SU-DHL-6 (cell line): ENCODE data around the gene S1PR2.

ENCODE experiments used
- H2AFZ ChIP-seq: fragments of 200-600 bp; sonication (generic); 2 replicates; pipeline ENCODE4 v1.6.1; 2014; ENCODE audit warnings: low read depth, mild to moderate bottlenecking, moderate library complexity, mixed read lengths, antibody characterized with exemption, low read length; ENCODE audit not compliant: severe bottlenecking
- H3F3A ChIP-seq: fragments of 200-600 bp; shearing (Covaris generic); 2 replicates; pipeline ENCODE4 v1.6.0; 2016; ENCODE audit warnings: antibody characterized with exemption, mild to moderate bottlenecking; ENCODE audit not compliant: insufficient read depth
- H3K27ac ChIP-seq: fragments of 200-600 bp; sonication (generic); 2 replicates; pipeline ENCODE4 v1.5.1; 2016; ENCODE audit warnings: low read depth, mild to moderate bottlenecking, low read length, moderate library complexity, mixed read lengths
- H3K27me3 ChIP-seq: fragments of 200-600 bp; sonication (generic), shearing (Covaris generic); 2 replicates; pipeline ENCODE4 v1.6.0; 2014; ENCODE audit warnings: mild to moderate bottlenecking, low read length
- H3K36me3 ChIP-seq: fragments of 200-600 bp; sonication (generic); 2 replicates; pipeline ENCODE4 v1.6.1; 2014; ENCODE audit warnings: mild to moderate bottlenecking, low read length, mixed read lengths
- H3K4me2 ChIP-seq: fragments of 300-600, 200-600 bp; shearing (Covaris generic), sonication (generic); 2 replicates; pipeline ENCODE4 v1.6.0; 2014; ENCODE audit warnings: low read length, low read depth, mild to moderate bottlenecking; ENCODE audit not compliant: poor library complexity, severe bottlenecking
- H3K4me3 ChIP-seq: fragments of 200-600 bp; sonication (generic); 2 replicates; pipeline ENCODE4 v1.5.1; 2014; ENCODE audit warnings: antibody characterized with exemption, low read length, mild to moderate bottlenecking, mixed read lengths; ENCODE audit not compliant: insufficient read depth, poor library complexity, severe bottlenecking
- H3K79me2 ChIP-seq: fragments of 200-600 bp; sonication (generic); 2 replicates; pipeline ENCODE4 v1.6.1; 2014; ENCODE audit warnings: mild to moderate bottlenecking, low read length, moderate library complexity; ENCODE audit not compliant: insufficient read depth
- H3K9ac ChIP-seq: fragments of 200-600 bp; sonication (generic); 2 replicates; pipeline ENCODE4 v1.7.0; 2014; ENCODE audit warnings: mild to moderate bottlenecking, low read length
- H3K9me2 ChIP-seq: fragments of 200-600 bp; sonication (generic); replicated peaks from 2 replicates; pipeline ENCODE4 v1.6.1; 2014; ENCODE audit warnings: low read length; ENCODE audit not compliant: insufficient read depth
- H3K9me3 ChIP-seq: fragments of 200-600 bp; sonication (generic); 2 replicates; pipeline ENCODE4 v1.6.1; 2014; ENCODE audit warnings: low read length, mixed read lengths; ENCODE audit not compliant: insufficient read depth
- H4K20me1 ChIP-seq: fragments of 200-600 bp; sonication (generic); 2 replicates; pipeline ENCODE4 v1.6.1; 2014; ENCODE audit warnings: low read depth, mild to moderate bottlenecking, antibody characterized with exemption, low read length, moderate library complexity, mixed read lengths
- EZH2phosphoT487 ChIP-seq: fragments of 200-600 bp; sonication (generic), shearing (Covaris generic); conservative IDR thresholded peaks from 2 replicates; pipeline ENCODE4 v1.6.1; 2018; ENCODE audit warnings: mild to moderate bottlenecking, antibody characterized with exemption, low read length, moderate library complexity, mixed read lengths
- TF ChIP-seq, protein P1 (sequence below): fragments of 200-600 bp; sonication (generic); IDR thresholded peaks from one replicate; pipeline ENCODE4 v1.5.1; 2017; ENCODE audit warnings: antibody characterized with exemption, mild to moderate bottlenecking, low read length, moderate library complexity; ENCODE audit not compliant: insufficient read depth, poor library complexity, severe bottlenecking

Gene S1PR2

DNA sequence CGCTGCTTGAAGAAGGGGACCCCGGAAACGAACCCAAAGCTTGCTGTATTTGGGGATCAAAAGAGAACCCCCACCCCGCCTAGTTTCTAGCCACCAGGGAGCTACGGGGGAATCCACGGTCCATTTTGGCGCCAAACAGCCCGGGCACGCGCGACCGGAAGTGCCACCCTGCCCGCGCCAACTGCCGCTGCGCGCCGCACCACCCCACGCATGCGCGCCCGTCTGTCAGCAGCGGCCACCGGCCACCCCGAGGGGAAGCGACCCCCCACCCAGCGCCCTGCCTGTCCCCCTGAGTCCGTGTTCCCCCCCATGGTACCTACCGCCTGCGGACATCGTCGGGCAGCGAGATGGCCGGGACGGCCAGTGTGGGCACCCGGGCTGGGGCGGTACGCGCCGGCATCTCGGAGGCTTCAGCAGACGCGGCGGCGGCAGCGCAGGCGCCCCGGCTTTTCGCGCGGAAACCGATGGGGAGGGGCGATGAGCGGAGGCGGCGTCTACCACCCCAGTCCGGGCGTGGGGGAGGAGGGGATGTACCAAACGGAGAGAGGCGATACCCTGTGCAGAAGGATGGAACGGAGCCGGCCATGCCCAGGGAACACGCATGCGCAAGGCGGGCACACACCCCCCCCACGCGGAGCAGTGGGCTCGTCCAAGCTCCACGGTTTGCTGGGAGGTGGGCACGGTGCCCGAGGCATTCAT is 36.5 kb downstream of the S1PR2 start, which contains the start of gene DNMT1:
TSS of gene DNMT1 (minus strand) at position 454 of the 699 bp plus-strand sequence. CDS start at position 400, 54 bp downstream.
- Histone ChIP-seq H2AFZ (peak within 1 kb of the TSS; percentile 60), H3K36me3 (peaks cover 16% of the 10 kb centered on the region), H4K20me1 (peaks cover 3% of the 10 kb centered on the region; the same call in 1 of the 2 replicates), H3K9ac (peak within 1 kb of the TSS; percentile 93), H3K27me3 (no peaks in the 10 kb centered on the region), H3F3A (peaks cover 30% of the 10 kb centered on the region), H3K9me2 (no peaks in the 10 kb centered on the region), H3K4me3 (peak within 1 kb of the TSS; percentile 68), H3K27ac (peak within 1 kb of the TSS; percentile 85), H3K9me3 (no peaks in the 10 kb centered on the region), H3K79me2 (peaks cover 59% of the 10 kb centered on the region), H3K4me2 (peak within 1 kb of the TSS; percentile 100)
- TF ChIP-seq EZH2phosphoT487, result no peak
- TF ChIP-seq, protein P1, sequence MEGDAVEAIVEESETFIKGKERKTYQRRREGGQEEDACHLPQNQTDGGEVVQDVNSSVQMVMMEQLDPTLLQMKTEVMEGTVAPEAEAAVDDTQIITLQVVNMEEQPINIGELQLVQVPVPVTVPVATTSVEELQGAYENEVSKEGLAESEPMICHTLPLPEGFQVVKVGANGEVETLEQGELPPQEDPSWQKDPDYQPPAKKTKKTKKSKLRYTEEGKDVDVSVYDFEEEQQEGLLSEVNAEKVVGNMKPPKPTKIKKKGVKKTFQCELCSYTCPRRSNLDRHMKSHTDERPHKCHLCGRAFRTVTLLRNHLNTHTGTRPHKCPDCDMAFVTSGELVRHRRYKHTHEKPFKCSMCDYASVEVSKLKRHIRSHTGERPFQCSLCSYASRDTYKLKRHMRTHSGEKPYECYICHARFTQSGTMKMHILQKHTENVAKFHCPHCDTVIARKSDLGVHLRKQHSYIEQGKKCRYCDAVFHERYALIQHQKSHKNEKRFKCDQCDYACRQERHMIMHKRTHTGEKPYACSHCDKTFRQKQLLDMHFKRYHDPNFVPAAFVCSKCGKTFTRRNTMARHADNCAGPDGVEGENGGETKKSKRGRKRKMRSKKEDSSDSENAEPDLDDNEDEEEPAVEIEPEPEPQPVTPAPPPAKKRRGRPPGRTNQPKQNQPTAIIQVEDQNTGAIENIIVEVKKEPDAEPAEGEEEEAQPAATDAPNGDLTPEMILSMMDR, result no peak

DNA sequence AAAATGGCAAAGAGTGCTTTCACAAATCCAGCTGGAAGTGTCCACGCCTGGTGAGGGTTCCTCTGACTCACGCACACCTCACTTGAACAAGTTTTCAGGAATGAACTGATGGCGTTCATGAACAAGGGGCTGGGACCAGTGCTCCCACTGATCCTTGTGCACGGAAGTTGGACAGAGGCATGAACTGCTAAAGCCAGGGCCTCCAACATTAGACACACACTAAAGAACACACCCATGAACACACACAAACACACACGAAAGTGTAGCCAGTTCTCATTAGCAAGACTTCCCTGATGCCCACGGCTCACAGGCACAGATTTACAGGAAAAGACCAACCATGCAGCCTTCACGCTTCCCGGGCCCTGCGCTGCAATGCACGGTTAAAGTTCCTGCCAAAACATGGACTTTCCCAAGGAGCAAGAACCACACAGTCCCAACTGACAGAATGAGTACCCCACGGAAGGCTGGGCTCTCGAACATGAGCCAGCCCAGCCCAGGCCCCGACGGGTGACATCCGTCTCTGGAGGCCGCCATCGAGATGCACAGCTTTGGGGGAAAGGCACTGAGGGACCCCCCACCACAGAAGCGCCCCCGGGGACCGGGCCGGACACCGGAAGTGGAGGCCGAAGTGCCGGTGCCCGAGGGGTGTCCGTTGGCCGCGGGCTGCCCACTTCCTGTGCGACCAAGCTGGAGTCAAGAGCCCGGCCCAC is 37.2 kb downstream of the S1PR2 start:
- TF ChIP-seq EZH2phosphoT487, result no peak
- TF ChIP-seq, protein P1, result no peak
- no peaks in the 10 kb centered on the region for H3K9me2 ChIP-seq
- no peak overlapping the region for H2AFZ ChIP-seq
- no peaks in the 10 kb centered on the region for H3K9me3 ChIP-seq
- H3K27me3 ChIP-seq, result no peaks in the 10 kb centered on the region
- peak overlapping the region; percentile 93 for H3K9ac ChIP-seq
- H4K20me1 ChIP-seq, result peaks cover 3% of the 10 kb centered on the region; the same call in 1 of the 2 replicates
- peak overlapping the region; percentile 92 for H3K4me2 ChIP-seq
- H3K36me3 ChIP-seq, result peaks cover 16% of the 10 kb centered on the region
- peaks cover 66% of the 10 kb centered on the region for H3K79me2 ChIP-seq
- peak overlapping the region; percentile 85 for H3K27ac ChIP-seq
- peaks cover 26% of the 10 kb centered on the region for H3F3A ChIP-seq
- peak overlapping the region; percentile 68 for H3K4me3 ChIP-seq

DNA sequence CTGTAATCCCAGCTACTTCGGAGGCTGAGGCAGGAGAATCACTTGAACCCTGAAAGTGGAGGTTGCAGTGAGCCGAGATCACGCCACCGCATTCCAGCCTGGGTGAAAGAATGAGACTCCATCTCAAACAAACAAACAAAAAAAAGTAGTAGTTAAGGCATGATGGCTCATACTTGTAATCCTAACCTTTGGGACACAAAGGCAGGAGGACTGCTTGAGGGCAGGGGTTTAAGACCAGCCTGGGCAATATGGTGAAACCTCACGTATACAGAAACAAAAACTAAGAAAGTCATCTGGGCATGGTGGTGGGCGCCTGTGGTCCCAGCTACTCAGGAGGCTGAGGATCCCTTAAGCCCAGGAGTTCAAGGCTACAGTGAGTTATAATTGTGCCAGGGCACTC is 38.2 kb downstream of the S1PR2 start:
- Histone ChIP-seq H3K9ac (peak overlapping the region; percentile 93), H3K27me3 (no peaks in the 10 kb centered on the region), H4K20me1 (peaks cover 8% of the 10 kb centered on the region; the same call in 1 of the 2 replicates), H2AFZ (no peak overlapping the region), H3K27ac (peak overlapping the region; percentile 85), H3F3A (peaks cover 25% of the 10 kb centered on the region), H3K4me2 (peak overlapping the region; percentile 92), H3K79me2 (peaks cover 76% of the 10 kb centered on the region), H3K36me3 (peaks cover 16% of the 10 kb centered on the region), H3K9me2 (no peaks in the 10 kb centered on the region), H3K9me3 (no peaks in the 10 kb centered on the region), H3K4me3 (peak overlapping the region; percentile 68)
- TF ChIP-seq, protein P1, result no peak
- no peak for TF ChIP-seq EZH2phosphoT487
